HG03039 (cell line): Measurements from ENCODE around the gene C11orf68.

Source experiments
- ATAC-seq: cut with Tn5 transposase; IDR thresholded peaks from one replicate; pipeline ENCODE4 v1.9.1; 2021; ENCODE audit warnings: mild to moderate bottlenecking, moderate library complexity; ENCODE audit not compliant: unreplicated experiment

The C11orf68 gene

GRCh38 chr11:65944767-65945166 is 25.9 kb upstream of the C11orf68 start:
- no peak for ATAC-seq

- ATAC-seq = no peak
Observed at GRCh38 chr11:65944191-65944590, 25.3 kb upstream of the C11orf68 start.

GRCh38 chr11:65942531-65942930 is 23.7 kb upstream of the C11orf68 start:
- no peak for ATAC-seq

- no peak for ATAC-seq
Observed at GRCh38 chr11:65941720-65942310, 23.0 kb upstream of the C11orf68 start.

GRCh38 chr11:65937766-65938165 is 18.9 kb upstream of the C11orf68 start:
- no peak for ATAC-seq

GRCh38 chr11:65934014-65934413 is 15.2 kb upstream of the C11orf68 start:
- no peak for ATAC-seq

GRCh38 chr11:65932558-65932919 is 13.7 kb upstream of the C11orf68 start:
- no peak for ATAC-seq

- ATAC-seq = no peak
Observed at GRCh38 chr11:65931773-65932557, 13.1 kb upstream of the C11orf68 start.

GRCh38 chr11:65928667-65929066 is 9.8 kb upstream of the C11orf68 start:
- ATAC-seq = no peak

- no peak for ATAC-seq
Observed at GRCh38 chr11:65927904-65928397, 9.1 kb upstream of the C11orf68 start.

- ATAC-seq = no peak
Observed at GRCh38 chr11:65925397-65925796, 6.5 kb upstream of the C11orf68 start.

- no peak for ATAC-seq
Observed at GRCh38 chr11:65922565-65922964, 3.7 kb upstream of the C11orf68 start.

- ATAC-seq = no peak
Observed at GRCh38 chr11:65921876-65922275, 3.0 kb upstream of the C11orf68 start.

- no peak for ATAC-seq
Observed at GRCh38 chr11:65921033-65921555, 2.2 kb upstream of the C11orf68 start.

- no peak for ATAC-seq
Observed at GRCh38 chr11:65920372-65920802, 1.5 kb upstream of the C11orf68 start.

- peak; percentile 29 for ATAC-seq
Observed at GRCh38 chr11:65919573-65920371, 910 bp upstream of the C11orf68 start.

GRCh38 chr11:65919141-65919572 is 295 bp upstream of the C11orf68 start, which contains the start of gene DRAP1:
DRAP1 (plus strand) TSS chr11:65919426; CDS start chr11:65919502, 76 bp downstream.
- ATAC-seq = peak; percentile 74

- no peak for ATAC-seq
Observed at GRCh38 chr11:65917434-65918210, 1.2 kb downstream of the C11orf68 start.

GRCh38 chr11:65917077-65917433 is 1.8 kb downstream of the C11orf68 start:
- ATAC-seq = no peak

- no peak for ATAC-seq
Observed at GRCh38 chr11:65916391-65916790, 2.5 kb downstream of the C11orf68 start.
